ENCODE data around the gene KCNH8.

- TF ChIP-seq CTCF (IDR thresholded peaks at IDR 0.05; ENCODE audit: low read depth, low read length, poor library complexity, severe bottlenecking) (no peak), EZH2phosphoT487 (IDR thresholded peaks at IDR 0.05; ENCODE audit: borderline replicate concordance, low read length) (no peak)
Observed at GRCh38 chr3:19342389-19342788, 194.1 kb downstream of the KCNH8 start.

Data from DOHH2 (cell line).